B cell (primary cell): ENCODE results near the gene PRPF19. TPM values are rescaled to one million over a fixed set of nuclear protein-coding genes. Genes with fewer than 3 reads are reported as not detected.

Experiments used
- ATAC-seq: fragments of 200-7000 bp; cut with Tn5 transposase; one replicate; pipeline ENCODE4 v1.10.0; 2021; ENCODE audit warnings: low read depth, mild to moderate bottlenecking, moderate number of reproducible peaks, moderate library complexity
- CTCF ChIA-PET: fragments of 350-600 bp; sonication (Branson Sonifier 250); formaldehyde crosslinking; loops from one replicate; lab custom pipeline; 2021; ENCODE audit warnings: antibody characterized with exemption, inconsistent platforms; lab: Charles Lee
- POLR2A ChIA-PET: fragments of 350-600 bp; sonication (Branson Sonifier 250); formaldehyde crosslinking; loops from one replicate; lab custom pipeline; 2021; ENCODE audit warnings: antibody characterized with exemption; lab: Charles Lee
- DNase-seq: peaks from one replicate; pipeline ENCODE4 v3.0.0; 2013
- H2AFZ ChIP-seq: 2 replicates; pipeline ENCODE4 v1.6.1; 2012; ENCODE audit warnings: mild to moderate bottlenecking, low read depth, low read length; ENCODE audit not compliant: insufficient read depth, poor library complexity, severe bottlenecking
- H3K27ac ChIP-seq, 2 donors: 1 replicate in 1 of 2; 2 replicates in 1 of 2; pipeline ENCODE4 v1.5.1; 2012 to 2013; ENCODE audit warnings: low read length in 2 of 2, mild to moderate bottlenecking in 2 of 2, moderate library complexity in 1 of 2
- H3K27me3 ChIP-seq, 4 experiments: fragments of 200-600 bp in 1 of 4; sonication (generic) in 1 of 4; replicated peaks in 1 of 4; 1 replicate in 2 of 4; 2 replicates in 2 of 4; pipeline versions ENCODE4 v1.6.1 to v1.7.0; 2013 to 2016; ENCODE audit warnings: low read length in 3 of 4, mild to moderate bottlenecking in 2 of 4, mixed read lengths in 1 of 4, moderate library complexity in 1 of 4; ENCODE audit not compliant: insufficient read depth in 4 of 4, control insufficient read depth in 3 of 4; ENCODE audit errors: control extremely low read depth in 1 of 4
- H3K36me3 ChIP-seq, 2 experiments: replicated peaks in 1 of 2; 1 replicate in 1 of 2; 2 replicates in 1 of 2; pipeline versions ENCODE4 v1.6.1 to v1.7.1; 2013; ENCODE audit warnings: low read length in 1 of 2; ENCODE audit not compliant: insufficient read depth in 2 of 2, control insufficient read depth in 1 of 2; ENCODE audit errors: control extremely low read depth in 1 of 2, extremely low read depth in 1 of 2
- H3K4me1 ChIP-seq, 2 donors: fragments of 200-600 bp in 1 of 2; sonication (generic) in 1 of 2; 1 replicate in 1 of 2; 2 replicates in 1 of 2; pipeline versions ENCODE4 v1.5.1 to v1.6.1; 2013 to 2017; ENCODE audit warnings: low read length in 2 of 2; ENCODE audit not compliant: control insufficient read depth in 2 of 2, insufficient read depth in 2 of 2
- H3K4me2 ChIP-seq: replicated peaks from 2 replicates; pipeline ENCODE3; 2012; ENCODE audit warnings: mild to moderate bottlenecking, low read depth, low read length; ENCODE audit not compliant: poor library complexity, severe bottlenecking
- H3K4me3 ChIP-seq, 5 experiments: fragments of 200-600 bp in 1 of 5; sonication (generic) in 1 of 5; 1 replicate in 3 of 5; 2 replicates in 2 of 5; pipeline versions ENCODE4 v1.5.1 to v1.7.0; 2011 to 2016; ENCODE audit warnings: low read length in 4 of 5, mild to moderate bottlenecking in 4 of 5, low read depth in 2 of 5, control low read depth in 1 of 5, moderate library complexity in 1 of 5; ENCODE audit not compliant: insufficient read depth in 1 of 5; ENCODE audit errors: control extremely low read depth in 1 of 5, extremely low read depth in 1 of 5
- H3K79me2 ChIP-seq: fragments of 200-600 bp; sonication (generic); one replicate; pipeline ENCODE4 v1.6.0; 2016; ENCODE audit warnings: low read length; ENCODE audit not compliant: control insufficient read depth, insufficient read depth
- H3K9ac ChIP-seq: fragments of 200-600 bp; sonication (generic); 2 replicates; pipeline ENCODE4 v1.6.1; 2017; ENCODE audit warnings: mild to moderate bottlenecking, low read length, moderate library complexity
- H3K9me3 ChIP-seq, 3 donors: one replicate each; pipeline versions ENCODE4 v1.6.1 to v1.7.1; 2013; ENCODE audit warnings: low read length in 2 of 3; ENCODE audit not compliant: control insufficient read depth in 2 of 3, insufficient read depth in 1 of 3; ENCODE audit errors: control extremely low read depth in 1 of 3
- H4K20me1 ChIP-seq: 2 replicates; pipeline ENCODE4 v1.6.0; 2012; ENCODE audit warnings: mild to moderate bottlenecking, low read length; ENCODE audit not compliant: insufficient read depth, control insufficient read depth, poor library complexity, severe bottlenecking
- H3K27ac Mint-ChIP-seq: one replicate; pipeline ENCODE4 v1.8.0; 2021; ENCODE audit warnings: mixed read lengths
- H3K27me3 Mint-ChIP-seq: one replicate; pipeline ENCODE4 v1.8.0; 2021; ENCODE audit warnings: mixed read lengths
- H3K4me1 Mint-ChIP-seq: one replicate; pipeline ENCODE4 v1.8.0; 2021; ENCODE audit warnings: mixed read lengths
- H3K4me3 Mint-ChIP-seq: one replicate; pipeline ENCODE4 v1.8.0; 2021; ENCODE audit warnings: mixed read lengths
- H3K9me3 Mint-ChIP-seq: one replicate; pipeline ENCODE4 v1.8.0; 2022; ENCODE audit warnings: mixed read lengths; ENCODE audit not compliant: insufficient read depth
- EZH2 ChIP-seq: IDR thresholded peaks from 2 replicates; pipeline ENCODE4 v1.6.1; 2012; ENCODE audit warnings: borderline replicate concordance, low read depth, mild to moderate bottlenecking, moderate library complexity, low read length; ENCODE audit not compliant: insufficient read depth, poor library complexity, severe bottlenecking
- WGBS: methylation state at CpG from one replicate; pipeline ENCODE4 v1.1.5; 2013; ENCODE audit warnings: missing lambda C conversion rate; ENCODE audit not compliant: insufficient coverage; 5-methylcytosine and 5-hydroxymethylcytosine counted together
- intact Hi-C: fragments of 100-400 bp; cut with micrococcal nuclease; formaldehyde crosslinking; loops from one replicate; pipeline ENCODE4 v1.10.0; 2022
- polyA plus RNA-seq: library from polyadenylated mRNA; depleted of rRNA; stranded (reverse); fragments of >200 nt; gene quantifications from 2 replicates; pipeline ENCODE4 v1.2.3, GENCODE V29; 2012
- total RNA-seq, 2 donors: library from RNA; stranded (reverse); fragments of 120-200 nt in 1 of 2; gene quantifications; 1 replicate in 1 of 2; 2 replicates in 1 of 2; pipeline versions ENCODE4 v1.2.3 to v1.2.4, GENCODE V29; 2013 to 2022
- TF ChIP-seq, protein P1 (sequence below): fragments of 200-600 bp; IDR thresholded peaks from one replicate; pipeline ENCODE4 v1.8.0; 2022; ENCODE audit warnings: antibody characterized with exemption, mild to moderate bottlenecking

The PRPF19 gene
- total and polyA plus RNA-seq, 2 donors (not counting 1 experiment from before 2014, with no cell fraction given), result 41.8 to 89.9 TPM

DNA sequence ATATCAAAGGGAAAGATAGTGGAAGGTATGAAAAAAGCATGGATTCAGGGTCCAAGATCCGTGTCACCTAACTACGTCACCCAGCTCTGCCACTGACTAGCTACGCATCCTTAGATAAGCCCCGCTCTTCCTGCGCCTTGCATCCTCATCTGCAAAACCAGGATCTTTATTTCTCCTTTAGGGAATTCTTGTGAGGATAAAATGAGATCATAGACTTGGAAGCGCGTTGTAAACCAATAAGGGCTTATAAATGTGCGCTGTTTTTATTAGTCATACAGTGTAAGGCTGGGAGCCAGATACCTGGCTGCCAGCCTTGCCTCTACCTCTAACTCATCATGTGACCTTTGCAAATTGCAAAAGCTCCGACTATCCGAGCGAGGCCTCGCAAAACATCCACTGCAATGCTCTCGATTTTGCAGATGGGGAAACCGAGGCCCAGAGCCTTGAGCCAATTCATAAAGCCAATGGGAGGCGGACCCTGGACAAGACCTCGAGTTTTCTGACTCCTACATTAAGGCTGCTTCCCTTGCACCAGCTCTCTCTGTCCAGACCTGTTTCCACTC, 753 bp downstream of the PRPF19 start:
- no peaks in the 10 kb centered on the region for H3K27me3 ChIP-seq
- DNase-seq (no peak), ATAC-seq (no peak)
- intact Hi-C loops, result loop anchor here (1.0 to 2.0 kb wide), 3 partner anchors 10 to 256 kb away; partner anchors contain the start of genes SLC15A3 and VPS37C
- 3% methylated on average over 9 of the region's 16 CpGs for WGBS
- no peaks in the 10 kb centered on the region for H3K27me3 Mint-ChIP-seq
- peak overlapping the region; percentile 72 to 98 (median 81) for H3K4me3 ChIP-seq
- H3K4me1 Mint-ChIP-seq, result peaks cover 59% of the 10 kb centered on the region
- peaks cover 40% of the 10 kb centered on the region for H3K79me2 ChIP-seq
- peak overlapping the region; percentile 89 for H2AFZ ChIP-seq
- CTCF ChIA-PET, result interaction anchor here (1.8 to 10.2 kb wide), 3 partner anchors 11 to 282 kb away, joined by 6 to 129 read pairs (median 10); partner anchors contain the start of gene TMEM109
- peak overlapping the region; percentile 97 for H3K27ac Mint-ChIP-seq
- peaks cover 40 to 44% of the 10 kb centered on the region in 2 donors for H3K4me1 ChIP-seq
- H3K9me3 Mint-ChIP-seq, result no peaks in the 10 kb centered on the region
- peaks cover 41% of the 10 kb centered on the region for H4K20me1 ChIP-seq
- peak overlapping the region in 1 of 2 donors; percentile 80 for H3K27ac ChIP-seq
- TF ChIP-seq, protein P1, sequence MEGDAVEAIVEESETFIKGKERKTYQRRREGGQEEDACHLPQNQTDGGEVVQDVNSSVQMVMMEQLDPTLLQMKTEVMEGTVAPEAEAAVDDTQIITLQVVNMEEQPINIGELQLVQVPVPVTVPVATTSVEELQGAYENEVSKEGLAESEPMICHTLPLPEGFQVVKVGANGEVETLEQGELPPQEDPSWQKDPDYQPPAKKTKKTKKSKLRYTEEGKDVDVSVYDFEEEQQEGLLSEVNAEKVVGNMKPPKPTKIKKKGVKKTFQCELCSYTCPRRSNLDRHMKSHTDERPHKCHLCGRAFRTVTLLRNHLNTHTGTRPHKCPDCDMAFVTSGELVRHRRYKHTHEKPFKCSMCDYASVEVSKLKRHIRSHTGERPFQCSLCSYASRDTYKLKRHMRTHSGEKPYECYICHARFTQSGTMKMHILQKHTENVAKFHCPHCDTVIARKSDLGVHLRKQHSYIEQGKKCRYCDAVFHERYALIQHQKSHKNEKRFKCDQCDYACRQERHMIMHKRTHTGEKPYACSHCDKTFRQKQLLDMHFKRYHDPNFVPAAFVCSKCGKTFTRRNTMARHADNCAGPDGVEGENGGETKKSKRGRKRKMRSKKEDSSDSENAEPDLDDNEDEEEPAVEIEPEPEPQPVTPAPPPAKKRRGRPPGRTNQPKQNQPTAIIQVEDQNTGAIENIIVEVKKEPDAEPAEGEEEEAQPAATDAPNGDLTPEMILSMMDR, result no peak
- no peak for TF ChIP-seq EZH2
- peak overlapping the region; percentile 89 for H3K9ac ChIP-seq
- peak overlapping the region; percentile 92 for H3K4me3 Mint-ChIP-seq
- POLR2A ChIA-PET, result interaction anchor here (0.7 to 0.9 kb wide), 2 partner anchors 10 to 137 kb away, joined by 3 read pairs; no protein-coding TSS in a partner anchor
- H3K4me2 ChIP-seq, result peak overlapping the region; percentile 94
- no peaks in the 10 kb centered on the region for H3K9me3 ChIP-seq
- H3K36me3 ChIP-seq, result peaks cover 2 to 32% of the 10 kb centered on the region in 2 experiments

DNA sequence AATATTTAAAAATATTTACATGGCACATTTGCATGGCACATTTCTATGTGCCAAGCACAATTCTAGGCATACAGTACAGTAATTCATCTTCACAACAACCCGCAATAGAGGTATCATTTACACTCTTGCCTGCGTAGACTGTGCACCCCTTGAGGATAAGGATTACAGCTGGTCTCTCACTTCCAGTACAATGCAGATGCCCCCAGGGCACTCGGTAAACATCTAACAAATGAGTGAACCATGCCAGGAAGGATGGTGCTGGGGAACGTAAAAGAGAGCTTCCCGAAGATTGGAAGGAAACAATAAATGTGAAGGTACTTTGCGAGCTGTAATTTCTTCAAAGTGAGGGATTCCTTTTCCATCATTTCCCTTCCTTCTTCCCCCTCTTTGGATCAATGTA, 1.3 kb downstream of the PRPF19 start:
- Mint-ChIP-seq H3K4me3 (peak overlapping the region; percentile 92), H3K4me1 (peaks cover 53% of the 10 kb centered on the region), H3K27me3 (no peaks in the 10 kb centered on the region), H3K9me3 (no peaks in the 10 kb centered on the region), H3K27ac (peak overlapping the region; percentile 97)
- Histone ChIP-seq H3K4me1 (peaks cover 34 to 38% of the 10 kb centered on the region in 2 donors), H3K36me3 (peaks cover 2 to 38% of the 10 kb centered on the region in 2 experiments), H3K4me2 (peak overlapping the region; percentile 94), H3K27me3 (no peaks in the 10 kb centered on the region), H3K9me3 (no peaks in the 10 kb centered on the region), H4K20me1 (peaks cover 41% of the 10 kb centered on the region), H2AFZ (peak overlapping the region; percentile 89), H3K9ac (peak overlapping the region; percentile 89), H3K27ac (peak overlapping the region in 1 of 2 donors; percentile 80), H3K79me2 (peaks cover 40% of the 10 kb centered on the region), H3K4me3 (peak overlapping the region in 3 of 5 experiments; percentile 72 to 98 (median 81))
- DNase-seq, result no peak
- intact Hi-C loops, result no loop called here
- POLR2A ChIA-PET, result interaction anchor here (0.7 kb wide), 1 partner anchor 138 kb away, joined by 3 read pairs; no protein-coding TSS in a partner anchor
- TF ChIP-seq, protein P1, result no peak
- no peak for TF ChIP-seq EZH2
- 94% methylated on average over 2 of the region's 6 CpGs for WGBS
- CTCF ChIA-PET, result interaction anchor here (0.9 to 10.2 kb wide), 4 partner anchors 11 to 283 kb away, joined by 3 to 129 read pairs (median 8); partner anchors contain the start of gene TMEM109
- ATAC-seq, result no peak
